Dermis lymphatic vessel endothelial cell (primary cell): Measurements from ENCODE around the gene MAD2L1. TPM values are rescaled to one million over a fixed set of nuclear protein-coding genes. Genes with fewer than 3 reads are reported as not detected.

Experiments
- total RNA-seq: library from RNA; depleted of rRNA; stranded (reverse); fragments of >200 nt; gene quantifications from 2 replicates; pipeline ENCODE4 v1.2.1, GENCODE V29; 2014

MAD2L1 gene
- total RNA-seq, result 6.0 and 7.2 TPM in 2 replicates

GRCh38 chr4:120066517-120067340 is at the start of gene MAD2L1:
MAD2L1 (minus strand) TSS chr4:120066848; CDS start chr4:120066734, 114 bp downstream.

